GM12874 (cell line): ENCODE measurements around the gene SIDT2.

Experiments
- CTCF ChIP-seq: IDR thresholded peaks from 2 replicates; pipeline ENCODE4 v1.5.1; 2011; ENCODE audit warnings: low read depth, mild to moderate bottlenecking, control low read depth, low read length, moderate library complexity; ENCODE audit not compliant: insufficient read depth

Gene SIDT2

GRCh38 chr11:117183724-117184349 lies 5.3 kb downstream of the SIDT2 start:
- no peak for TF ChIP-seq CTCF

GRCh38 chr11:117185736-117186430 lies 7.3 kb downstream of the SIDT2 start:
- TF ChIP-seq CTCF: no peak

DNA sequence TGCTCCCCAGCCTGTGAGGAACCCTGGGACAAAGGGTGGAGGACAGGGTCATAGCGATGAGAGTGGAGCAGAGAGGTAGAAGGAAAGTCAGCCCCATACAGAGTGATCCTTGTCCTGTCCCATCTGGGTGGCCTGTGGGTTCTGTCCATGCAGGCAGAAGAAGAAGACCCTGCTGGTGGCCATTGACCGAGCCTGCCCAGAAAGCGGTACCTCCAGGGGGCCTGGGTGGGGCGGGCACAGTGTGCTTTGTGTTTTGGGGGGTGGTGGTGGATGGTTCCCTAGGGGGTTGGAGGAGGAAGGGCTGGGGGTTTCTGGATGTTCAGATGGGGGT lies 7.9 kb downstream of the SIDT2 start:
- TF ChIP-seq CTCF: no peak

DNA sequence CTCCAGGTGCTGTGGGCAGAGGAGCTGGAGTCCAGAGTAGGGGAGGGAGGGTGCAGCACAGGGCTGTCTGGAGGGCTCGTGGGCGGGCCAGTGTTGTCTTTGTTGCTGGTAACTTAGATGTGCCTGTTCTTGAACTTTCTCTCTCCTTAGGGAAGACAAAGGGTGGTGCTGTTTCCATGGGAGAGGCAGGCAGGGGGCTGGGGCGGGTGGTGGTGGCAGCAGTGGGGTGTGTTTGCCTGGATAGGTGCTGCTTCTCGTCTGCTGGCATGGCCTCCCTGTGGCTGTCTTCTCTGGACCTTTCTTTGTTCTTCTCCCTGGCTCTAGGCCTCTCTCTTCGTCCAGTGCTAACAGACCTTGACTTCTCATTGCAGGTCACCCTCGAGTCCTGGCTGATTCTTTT lies 8.5 kb downstream of the SIDT2 start:
- no peak for TF ChIP-seq CTCF

GRCh38 chr11:117187428-117187798 lies 8.9 kb downstream of the SIDT2 start:
- TF ChIP-seq CTCF: no peak

DNA sequence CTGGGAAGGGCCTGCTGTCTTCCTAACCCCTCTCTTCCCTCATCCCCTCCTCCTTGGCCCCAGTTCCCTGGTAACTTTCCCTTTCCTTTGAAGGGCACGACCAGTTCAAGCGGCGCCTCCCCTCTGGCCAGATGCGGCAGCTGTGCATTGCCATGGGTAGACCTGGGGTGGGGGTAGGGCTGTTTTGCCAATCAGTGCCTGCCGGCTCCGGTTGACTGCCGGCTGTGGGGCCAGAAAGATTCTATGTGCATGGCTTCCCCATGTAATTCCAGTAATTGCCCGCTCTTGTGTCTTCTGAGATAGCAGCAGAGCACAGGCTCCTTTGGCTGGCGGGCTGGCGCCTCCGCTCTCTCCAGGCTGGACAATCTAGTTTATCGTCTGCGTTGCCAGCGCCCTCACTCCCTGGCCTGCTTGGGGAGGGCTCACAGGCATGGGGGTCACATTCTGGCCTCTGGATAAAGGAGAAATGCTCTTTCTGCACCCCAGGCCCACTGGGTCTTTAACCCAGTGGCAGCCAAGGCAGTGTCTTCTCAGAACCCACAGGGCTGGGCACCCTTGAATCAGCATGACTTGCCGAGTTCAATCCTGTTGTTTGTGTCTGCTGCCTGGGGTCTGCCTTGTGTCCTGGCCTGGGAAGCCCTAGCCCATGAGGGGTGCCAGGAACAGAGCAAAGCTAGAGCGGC lies 9.4 kb downstream of the SIDT2 start:
- TF ChIP-seq CTCF: no peak

DNA sequence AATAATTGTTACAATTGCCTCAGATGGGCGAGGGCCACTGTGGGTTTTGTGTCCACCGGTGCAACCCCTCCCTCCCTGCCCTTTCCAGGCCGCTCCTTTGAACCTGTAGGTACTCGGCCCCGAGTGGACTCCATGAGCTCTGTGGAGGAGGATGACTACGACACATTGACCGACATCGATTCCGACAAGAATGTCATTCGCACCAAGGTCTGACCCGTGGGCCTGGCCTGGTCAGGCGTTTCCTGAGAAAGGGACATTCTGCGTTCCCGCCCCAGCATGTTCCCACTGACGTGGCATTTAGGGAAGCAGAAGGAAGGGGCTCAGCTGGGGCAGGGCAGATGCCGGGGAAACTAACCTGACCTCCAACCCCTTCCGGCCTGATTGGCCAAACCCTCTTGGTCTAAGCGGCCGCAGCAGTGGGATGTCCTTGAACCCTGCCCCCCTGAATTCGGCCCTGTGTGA lies 10.1 kb downstream of the SIDT2 start:
- TF ChIP-seq CTCF: no peak
